ENCODE data around the gene TSPYL4.

The TSPYL4 gene

DNA sequence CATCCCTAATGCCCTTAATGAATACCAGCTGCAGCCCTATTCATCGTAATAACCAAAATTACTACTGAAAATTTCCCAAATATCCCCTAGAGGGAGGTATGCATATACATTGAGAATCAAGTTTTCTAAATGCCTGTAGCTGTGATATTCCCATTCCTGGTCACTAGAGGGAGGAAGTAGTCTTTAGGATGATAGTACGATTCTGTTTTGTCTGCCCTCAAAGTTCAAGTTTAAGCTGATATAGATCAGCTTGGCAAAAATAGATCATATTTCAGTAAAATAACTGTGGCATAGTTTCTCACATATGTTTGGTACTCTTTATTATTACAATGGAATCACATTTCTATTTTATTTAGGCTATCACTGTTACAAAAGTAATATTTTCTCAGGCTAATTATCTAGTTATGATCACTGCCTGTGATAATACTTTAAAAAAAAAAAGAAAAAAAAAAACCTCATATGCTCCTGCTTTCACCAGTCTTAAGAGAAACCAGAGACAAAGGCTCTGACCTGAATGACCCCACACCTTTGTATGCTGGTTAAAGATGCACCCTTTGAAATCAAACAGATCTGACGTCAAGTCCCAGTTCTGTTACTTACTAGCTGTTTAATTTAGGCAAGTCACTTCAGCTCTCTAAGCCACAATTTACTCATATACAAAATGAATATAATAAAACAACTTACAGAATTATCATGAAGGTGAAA, 14.9 kb upstream of the TSPYL4 start:
- TF ChIP-seq, protein P1, sequence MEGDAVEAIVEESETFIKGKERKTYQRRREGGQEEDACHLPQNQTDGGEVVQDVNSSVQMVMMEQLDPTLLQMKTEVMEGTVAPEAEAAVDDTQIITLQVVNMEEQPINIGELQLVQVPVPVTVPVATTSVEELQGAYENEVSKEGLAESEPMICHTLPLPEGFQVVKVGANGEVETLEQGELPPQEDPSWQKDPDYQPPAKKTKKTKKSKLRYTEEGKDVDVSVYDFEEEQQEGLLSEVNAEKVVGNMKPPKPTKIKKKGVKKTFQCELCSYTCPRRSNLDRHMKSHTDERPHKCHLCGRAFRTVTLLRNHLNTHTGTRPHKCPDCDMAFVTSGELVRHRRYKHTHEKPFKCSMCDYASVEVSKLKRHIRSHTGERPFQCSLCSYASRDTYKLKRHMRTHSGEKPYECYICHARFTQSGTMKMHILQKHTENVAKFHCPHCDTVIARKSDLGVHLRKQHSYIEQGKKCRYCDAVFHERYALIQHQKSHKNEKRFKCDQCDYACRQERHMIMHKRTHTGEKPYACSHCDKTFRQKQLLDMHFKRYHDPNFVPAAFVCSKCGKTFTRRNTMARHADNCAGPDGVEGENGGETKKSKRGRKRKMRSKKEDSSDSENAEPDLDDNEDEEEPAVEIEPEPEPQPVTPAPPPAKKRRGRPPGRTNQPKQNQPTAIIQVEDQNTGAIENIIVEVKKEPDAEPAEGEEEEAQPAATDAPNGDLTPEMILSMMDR (IDR thresholded peaks at IDR 0.05; ENCODE audit: low read depth, low read length) = peak; percentile 85
- peak; percentile 60 for DNase-seq (ENCODE audit: extremely low read depth, low read depth)

DNA sequence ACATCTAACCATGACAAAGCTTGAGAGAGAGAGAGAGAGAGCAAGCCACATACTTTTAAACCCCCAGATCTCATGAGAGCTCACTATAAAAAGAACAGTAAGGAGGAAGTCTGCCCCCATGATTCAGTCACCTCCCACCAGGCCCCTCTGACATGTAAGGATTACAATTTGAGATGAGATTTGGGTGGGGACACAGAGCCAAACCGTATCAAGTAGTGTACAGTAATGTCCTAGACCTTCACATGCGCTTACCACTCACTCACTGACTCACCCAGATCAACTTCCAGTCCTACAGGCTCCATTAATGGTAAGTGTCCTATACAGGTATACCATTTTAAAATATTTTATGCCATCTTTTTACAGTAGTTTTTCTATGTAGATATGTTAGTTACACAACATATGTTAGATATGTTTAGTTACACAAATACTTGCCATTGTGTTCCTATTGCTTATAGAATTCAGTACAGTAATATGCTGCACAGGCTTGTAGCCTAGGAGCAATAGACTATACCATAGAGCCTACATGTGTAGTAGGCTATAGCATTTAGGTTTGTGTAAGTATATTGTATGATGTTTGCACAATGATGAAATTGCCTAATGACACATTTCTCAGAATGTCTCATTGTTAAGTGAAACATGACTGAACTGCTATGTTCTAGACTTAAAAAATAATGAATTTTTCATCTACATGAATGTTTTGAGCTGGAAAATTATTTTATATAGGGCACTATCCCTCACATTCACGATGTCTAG, 14.1 kb upstream of the TSPYL4 start:
- DNase-seq (ENCODE audit: extremely low read depth, low read depth) = no peak
- TF ChIP-seq, protein P1 (IDR thresholded peaks at IDR 0.05; ENCODE audit: low read depth, low read length) = no peak

DNA sequence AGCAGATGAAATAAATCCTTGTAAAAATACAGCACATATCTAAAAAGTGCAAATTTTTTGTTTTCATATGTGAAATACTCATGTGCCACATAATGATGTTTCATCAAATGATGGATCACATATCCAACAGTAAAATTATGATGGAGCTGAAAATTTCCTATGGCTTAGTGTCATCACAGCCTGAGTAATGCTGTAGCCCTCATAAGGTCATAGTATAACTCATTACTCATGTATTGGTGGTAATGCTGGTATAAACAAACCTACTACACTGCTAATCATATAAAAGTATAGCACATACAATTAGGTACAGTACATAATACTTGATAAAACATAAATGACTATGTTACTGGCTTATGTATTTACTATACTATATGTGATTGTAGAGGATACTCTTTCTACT, 12.9 kb upstream of the TSPYL4 start:
- TF ChIP-seq, protein P1 (IDR thresholded peaks at IDR 0.05; ENCODE audit: low read depth, low read length) = no peak
- no peak for DNase-seq (ENCODE audit: extremely low read depth, low read depth)

DNA sequence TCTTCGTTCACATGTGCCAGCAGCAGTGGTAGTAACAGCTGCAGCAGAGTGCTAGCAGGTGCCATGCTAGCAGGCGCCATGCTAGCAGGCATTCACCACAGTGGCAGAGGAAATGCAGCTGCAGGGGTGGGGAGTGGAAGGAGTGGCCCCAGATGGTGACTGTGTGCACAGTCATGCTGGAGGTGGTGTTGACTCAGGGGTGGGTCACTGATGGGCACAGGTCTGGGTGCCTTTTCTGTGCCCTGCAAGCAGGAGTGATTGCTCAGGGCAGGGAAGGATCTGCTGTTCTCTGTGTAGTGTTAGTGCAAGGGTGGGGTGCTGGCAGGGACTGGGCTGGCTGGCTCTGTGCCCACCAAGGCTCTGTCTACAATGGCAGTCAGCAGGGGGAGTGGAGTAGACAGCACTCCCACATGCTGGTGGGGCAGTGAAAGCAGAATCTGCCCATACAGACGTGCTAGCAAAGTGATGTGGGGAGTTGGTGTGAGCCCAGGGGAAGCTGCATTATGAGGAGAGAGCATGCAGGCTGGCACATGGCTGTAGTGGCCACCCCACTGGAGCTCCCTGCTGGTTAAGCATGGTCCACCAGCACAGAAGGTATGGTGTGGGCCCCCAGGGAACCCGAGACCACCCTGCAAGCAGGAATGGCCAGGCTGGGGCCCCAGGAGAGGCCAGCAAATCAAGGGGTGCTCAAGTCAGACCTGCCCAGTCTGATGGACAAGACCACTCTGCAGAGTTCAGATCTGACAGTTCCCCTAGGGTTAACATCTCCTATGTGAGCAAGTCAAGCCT, 11.4 kb upstream of the TSPYL4 start:
- DNase-seq (ENCODE audit: extremely low read depth, low read depth) = no peak
- TF ChIP-seq, protein P1 (IDR thresholded peaks at IDR 0.05; ENCODE audit: low read depth, low read length) = no peak

DNA sequence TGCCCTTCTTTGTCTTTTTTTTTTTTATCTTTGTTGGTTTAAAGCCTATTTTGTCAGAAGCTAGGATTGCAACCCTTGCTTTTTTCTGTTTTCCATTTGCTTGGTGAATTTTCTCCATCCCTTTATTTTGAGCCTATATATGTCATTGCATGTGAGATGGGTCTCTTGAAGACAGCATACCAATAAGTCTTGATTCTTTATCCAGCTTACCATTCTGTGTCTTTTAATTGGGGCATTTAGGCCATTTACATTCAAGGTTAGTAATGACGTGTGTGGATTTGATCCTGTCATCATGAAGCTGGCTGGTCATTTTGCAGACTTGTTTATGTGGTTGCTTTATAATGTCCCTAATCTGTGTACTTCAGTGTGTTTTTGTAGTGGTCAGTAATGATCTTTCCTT, 9.5 kb upstream of the TSPYL4 start:
- TF ChIP-seq, protein P1 (IDR thresholded peaks at IDR 0.05; ENCODE audit: low read depth, low read length) = no peak
- DNase-seq (ENCODE audit: extremely low read depth, low read depth) = no peak

DNA sequence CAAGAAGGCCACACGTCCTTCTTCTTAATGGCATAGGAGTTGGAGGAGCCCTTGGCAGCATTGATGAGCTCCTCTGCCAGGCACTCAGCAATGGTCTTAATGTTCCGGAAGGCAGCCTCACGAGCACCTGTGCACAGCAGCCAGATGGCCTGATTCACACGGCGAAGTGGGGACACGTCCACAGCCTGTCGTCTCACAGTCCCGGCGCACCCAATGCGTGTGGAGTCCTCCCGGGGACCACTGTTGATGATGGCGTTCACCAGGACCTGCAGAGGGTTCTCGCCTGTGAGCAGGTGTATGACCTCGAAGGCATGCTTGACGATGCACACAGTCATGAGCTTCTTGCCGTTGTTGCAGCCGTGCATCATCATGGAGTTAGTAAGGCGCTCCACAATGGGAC, 4.6 kb upstream of the TSPYL4 start:
- no peak for DNase-seq (ENCODE audit: extremely low read depth, low read depth)
- TF ChIP-seq, protein P1 (IDR thresholded peaks at IDR 0.05; ENCODE audit: low read depth, low read length) = no peak

DNA sequence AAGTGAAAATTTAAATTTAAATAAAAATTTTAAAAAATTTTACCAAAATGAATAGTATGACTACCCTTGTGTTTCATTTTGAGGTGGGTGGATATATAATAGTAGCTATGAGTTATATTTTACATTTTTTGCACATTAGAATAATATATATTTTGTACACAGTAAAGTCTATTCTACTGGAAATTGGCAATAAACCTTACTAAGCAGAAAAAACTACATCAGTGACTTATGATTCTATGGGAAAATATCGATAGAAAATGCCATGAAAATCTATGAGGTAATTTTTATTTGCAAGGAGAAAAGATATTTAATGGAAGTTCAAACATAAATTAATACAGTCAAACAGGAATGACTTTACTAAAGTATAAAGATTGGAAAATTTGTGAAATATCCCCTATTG, 2.8 kb upstream of the TSPYL4 start:
- TF ChIP-seq, protein P1 (IDR thresholded peaks at IDR 0.05; ENCODE audit: low read depth, low read length) = no peak
- no peak for DNase-seq (ENCODE audit: extremely low read depth, low read depth)

All from AG09319 (cell line).